Left renal cortex interstitium (tissue), 4 donors: Measurements from ENCODE around the gene OSGEP. TPM values are rescaled to one million over a fixed set of nuclear protein-coding genes. Genes with fewer than 3 reads are reported as not detected.

Experiments used
- DNase-seq, 4 donors: peaks; one replicate each; pipeline ENCODE4 v3.0.0-alpha.2; 2013; ENCODE audit warnings: low read depth in 4 of 4, low spot score in 2 of 4, missing footprints in 1 of 4
- polyA plus RNA-seq, 4 donors: library from polyadenylated mRNA; unstranded; fragments of 120-200 nt; gene quantifications; one replicate each; pipeline ENCODE4 v1.2.1, GENCODE V29; 2013; ENCODE audit not compliant: insufficient read length in 4 of 4

The OSGEP gene
- 10 to 100 TPM; 40.5 to 90.4 (median 63.4) TPM for polyA plus RNA-seq

GRCh38 chr14:20454516-20455354, at the start of gene OSGEP, which contains the start of gene APEX1:
Gene OSGEP, minus strand, starts transcription at chr14:20454812. Its CDS starts 129 bp downstream, at chr14:20454683.
Gene APEX1, plus strand, starts transcription at chr14:20455226. Its CDS starts 420 bp downstream, at chr14:20455646.
- peak; percentile 97 to 100 (median 99) for DNase-seq

- DNase-seq = no peak
These were observed 49.3 kb upstream of the OSGEP start for GRCh38 chr14:20503898-20504297.

DNA sequence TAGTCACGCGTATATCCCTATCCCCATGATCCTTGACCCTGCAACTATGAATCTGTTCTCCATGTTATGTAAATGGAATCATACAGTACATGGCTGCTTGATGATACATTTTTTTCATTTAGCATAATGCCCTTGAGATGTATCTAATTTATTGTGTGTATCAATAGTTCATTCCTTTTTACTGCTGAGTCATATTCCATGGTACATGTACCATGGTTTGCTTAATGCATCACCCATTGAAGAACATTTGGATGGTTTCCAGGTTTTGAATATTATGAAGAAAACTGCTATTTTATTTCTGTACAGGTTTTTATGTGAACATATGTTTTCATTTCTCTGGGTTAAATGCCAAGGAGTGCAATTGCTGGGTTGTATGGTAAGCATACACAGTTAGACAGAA, 46.7 kb upstream of the OSGEP start:
- DNase-seq = no peak

DNA sequence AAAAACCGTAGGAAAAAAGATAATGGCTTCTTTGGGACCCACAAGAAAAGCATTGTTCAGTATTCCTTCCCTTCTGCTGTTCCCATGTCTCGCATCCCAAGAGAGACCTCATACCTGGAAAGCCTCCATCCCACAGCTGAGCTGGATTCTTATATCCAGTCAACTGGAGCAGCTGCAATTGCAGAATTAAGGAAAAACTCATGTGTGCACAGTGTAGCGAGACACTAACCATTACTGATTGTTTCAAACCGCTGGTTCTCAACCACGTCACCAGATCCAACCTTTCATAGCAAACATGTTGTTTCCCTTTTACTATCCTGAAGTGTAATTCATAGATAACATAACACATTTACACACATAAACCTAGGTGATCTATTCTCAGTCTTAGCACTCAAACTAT, 45.3 kb upstream of the OSGEP start:
- no peak for DNase-seq

GRCh38 chr14:20499108-20499507, 44.5 kb upstream of the OSGEP start:
- no peak for DNase-seq

DNA sequence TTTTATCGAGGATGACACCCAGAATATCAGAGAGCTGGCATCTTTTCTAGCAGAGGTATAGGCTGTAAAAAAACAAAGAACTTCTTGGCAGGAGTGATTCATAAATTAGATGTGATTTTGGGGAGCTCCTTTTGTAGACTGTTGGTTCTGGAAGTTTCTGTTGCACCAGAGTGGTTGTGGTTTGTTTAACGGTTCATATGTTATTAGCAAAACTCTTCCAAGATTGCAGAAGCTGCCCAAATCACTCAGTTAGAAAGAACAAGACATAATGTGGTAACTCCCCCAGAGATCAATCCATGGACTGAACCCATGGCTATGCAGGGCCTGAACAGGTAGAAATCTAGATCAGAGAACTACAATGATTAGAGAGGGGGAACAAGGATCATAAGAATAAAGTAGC, 44.0 kb upstream of the OSGEP start:
- no peak for DNase-seq

GRCh38 chr14:20494935-20495766, 40.5 kb upstream of the OSGEP start:
- no peak for DNase-seq

DNA sequence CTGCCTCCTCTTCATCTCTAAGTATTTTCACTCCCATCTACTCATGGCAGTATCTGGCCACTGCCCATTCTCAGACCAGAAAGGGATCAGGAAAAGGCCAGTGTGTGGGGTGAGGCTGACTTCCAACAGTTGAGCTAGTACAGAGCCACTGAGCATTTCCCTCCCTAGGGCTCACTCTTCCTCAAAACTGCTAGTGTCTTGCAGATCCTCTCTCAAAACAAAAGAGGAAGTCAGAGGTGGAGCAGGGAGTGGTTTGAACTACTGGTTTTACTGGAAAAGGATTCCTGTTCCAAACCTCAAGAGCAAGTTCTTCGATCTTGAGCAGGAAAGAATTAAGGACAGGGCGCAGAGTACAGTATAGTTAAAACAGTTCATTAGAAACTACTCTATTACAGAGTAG, 39.0 kb upstream of the OSGEP start:
- no peak for DNase-seq

GRCh38 chr14:20492486-20492885, 37.9 kb upstream of the OSGEP start:
- DNase-seq = no peak

GRCh38 chr14:20490563-20490962, 36.0 kb upstream of the OSGEP start:
- DNase-seq = no peak

GRCh38 chr14:20489093-20489994, 34.7 kb upstream of the OSGEP start:
- DNase-seq = no peak

- no peak for DNase-seq
These were observed 32.7 kb upstream of the OSGEP start for GRCh38 chr14:20487396-20487725.

DNA sequence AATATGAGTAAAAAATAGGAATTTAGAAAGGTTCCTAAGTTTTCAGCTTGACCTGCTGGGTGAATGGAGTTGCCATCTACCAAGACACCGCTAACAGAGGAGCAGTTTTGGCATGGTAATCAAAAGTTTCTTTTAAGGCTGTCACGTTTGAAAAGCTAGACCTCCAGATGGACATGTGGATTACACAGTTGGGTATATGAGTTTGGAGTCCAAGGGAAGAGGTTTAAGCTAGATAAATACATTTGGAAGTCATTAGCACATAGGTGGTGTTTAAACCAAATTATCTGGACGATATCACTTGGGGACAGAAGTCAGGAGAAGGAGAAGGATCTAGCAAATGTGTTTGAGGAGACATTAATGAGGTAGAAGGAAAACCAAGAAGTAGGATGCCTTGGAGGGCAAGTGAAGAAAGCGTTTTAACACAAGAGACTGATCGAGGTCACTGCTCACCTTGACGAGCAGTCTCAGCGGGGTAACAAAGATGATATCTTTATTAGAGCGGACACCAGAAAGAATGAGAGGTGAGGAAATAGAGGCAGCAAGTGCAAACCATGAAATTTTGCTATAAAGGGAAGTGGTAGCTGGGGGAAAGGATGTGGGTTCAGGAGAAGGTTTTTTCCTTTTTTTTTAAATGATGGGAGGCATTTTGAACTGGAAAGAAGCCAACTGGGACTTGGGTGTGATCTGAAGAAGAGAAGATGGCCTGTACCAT, 32.2 kb upstream of the OSGEP start:
- DNase-seq = no peak

DNA sequence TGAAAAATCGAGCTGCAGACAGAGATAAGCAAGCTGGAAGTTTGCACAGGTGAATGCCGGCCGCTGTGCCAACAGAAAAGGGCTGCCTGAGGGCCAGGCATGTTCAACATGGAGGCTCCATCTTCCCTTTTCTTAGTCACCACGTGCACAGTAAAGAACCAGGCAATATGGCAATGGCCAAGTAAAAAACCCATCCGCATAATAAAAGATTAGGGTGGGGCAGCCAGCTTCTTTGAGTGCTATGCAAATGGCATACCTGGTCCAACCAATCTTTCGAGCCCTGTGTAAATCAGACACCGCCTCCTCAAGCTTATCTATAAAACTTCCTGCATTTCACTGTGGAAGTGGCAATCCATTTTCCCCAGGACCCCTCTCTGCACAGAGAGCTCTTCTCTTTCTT, 31.3 kb upstream of the OSGEP start:
- DNase-seq = no peak

- no peak for DNase-seq
These were observed 27.8 kb upstream of the OSGEP start for GRCh38 chr14:20482382-20482781.

DNA sequence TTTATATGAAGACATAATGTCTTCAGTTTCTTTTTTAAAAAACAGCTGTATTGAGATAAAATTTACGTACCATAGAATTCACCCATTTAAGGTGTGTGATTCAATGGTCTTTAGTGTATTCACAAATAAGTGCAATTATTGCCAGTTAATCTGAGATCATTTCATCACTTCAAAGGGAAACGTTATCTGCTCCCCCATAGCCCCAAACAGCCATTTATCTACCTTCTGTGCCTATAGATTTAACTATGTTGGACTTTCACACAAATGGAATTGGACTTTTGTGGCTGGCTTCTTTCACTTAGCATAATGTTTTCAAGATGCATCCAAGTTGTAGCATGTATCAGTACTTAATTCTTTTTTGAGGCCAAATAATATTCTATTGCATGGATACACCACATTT, 24.3 kb upstream of the OSGEP start:
- no peak for DNase-seq

DNA sequence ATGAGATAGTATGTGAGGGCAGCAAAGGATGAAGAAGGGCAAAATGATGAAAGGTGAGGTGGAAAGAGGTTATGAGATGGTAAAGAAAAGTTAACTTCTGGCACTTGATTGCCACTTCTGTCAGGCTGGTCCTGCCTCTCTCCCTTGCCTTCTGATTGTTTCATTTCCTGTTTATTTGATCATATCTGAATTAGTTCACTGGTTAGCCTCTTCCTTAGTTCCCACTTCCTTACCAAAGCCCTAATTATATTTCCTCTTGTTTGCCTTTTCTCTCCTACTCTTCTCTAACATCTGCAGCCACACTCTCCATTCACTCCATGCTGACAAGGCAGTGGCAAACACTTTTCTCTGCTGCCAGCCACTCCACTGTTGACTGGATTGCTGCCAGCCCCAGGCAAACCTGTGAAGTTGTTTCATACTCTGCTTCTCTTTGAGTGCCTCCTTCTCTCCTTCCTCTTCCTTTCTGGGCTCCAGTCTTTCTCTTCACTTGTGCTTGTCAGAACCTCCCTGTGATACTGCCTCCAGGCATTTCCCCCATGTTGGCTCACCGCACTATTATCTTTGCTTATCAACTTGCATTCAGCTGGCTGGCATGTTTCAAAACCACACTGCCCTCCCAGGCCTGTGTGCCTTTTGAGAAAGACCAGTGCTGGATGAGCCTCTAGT, 22.7 kb upstream of the OSGEP start:
- DNase-seq = no peak

DNA sequence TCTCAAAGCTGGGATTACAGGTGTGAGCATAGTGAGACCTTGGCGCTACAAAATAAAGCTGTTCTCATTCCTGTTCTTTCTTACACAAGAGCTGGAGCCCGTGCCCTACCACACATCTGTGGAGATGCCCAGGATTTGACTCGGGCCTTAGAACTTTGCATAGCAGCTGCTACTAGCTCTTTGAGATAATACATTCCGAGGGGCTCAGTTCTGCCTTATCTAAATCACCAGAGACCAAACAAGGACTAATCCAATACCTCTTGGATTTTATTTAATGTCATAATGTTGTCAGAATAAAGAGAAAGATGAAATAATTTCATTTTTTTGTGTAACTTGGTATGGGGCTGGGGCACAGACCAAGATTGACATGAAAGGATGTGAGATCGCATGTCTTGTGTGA, 22.2 kb upstream of the OSGEP start:
- no peak for DNase-seq

- no peak for DNase-seq
These were observed 18.0 kb upstream of the OSGEP start for GRCh38 chr14:20472536-20473169.
